ENCODE data around the gene LINGO4.

DNA sequence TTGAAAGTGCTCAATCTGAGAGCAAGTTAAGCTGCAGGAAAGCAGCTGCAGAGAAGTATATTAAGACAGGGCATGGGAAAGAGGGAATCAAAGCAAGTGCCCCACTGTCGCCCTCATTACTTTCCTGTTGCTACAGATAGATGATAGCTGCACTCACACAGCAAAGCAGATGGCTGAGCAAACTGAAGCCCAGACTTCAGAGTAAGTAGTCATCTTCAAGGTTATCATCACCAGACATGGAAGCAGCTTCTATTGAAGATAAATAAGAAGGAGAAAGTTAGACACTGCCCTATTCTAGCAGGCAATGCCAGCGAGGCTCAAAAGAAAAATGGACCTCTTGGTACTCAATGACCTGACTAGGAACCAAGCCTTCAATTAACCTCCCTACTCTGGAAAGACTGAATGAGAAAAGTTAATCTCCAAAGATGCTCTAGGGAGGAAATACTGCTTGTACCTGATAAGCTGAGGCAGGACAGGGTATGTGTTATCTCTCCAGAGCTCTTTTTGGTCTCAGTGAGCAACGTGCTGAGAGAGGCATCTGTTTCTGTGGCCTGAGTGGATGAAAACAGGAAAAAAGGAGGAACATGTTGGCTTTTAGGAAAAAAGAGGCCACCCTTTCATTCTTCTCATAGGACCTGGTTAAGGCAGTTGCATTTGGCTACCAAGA, 30.8 kb downstream of the LINGO4 start:
- TF ChIP-seq, protein P1, sequence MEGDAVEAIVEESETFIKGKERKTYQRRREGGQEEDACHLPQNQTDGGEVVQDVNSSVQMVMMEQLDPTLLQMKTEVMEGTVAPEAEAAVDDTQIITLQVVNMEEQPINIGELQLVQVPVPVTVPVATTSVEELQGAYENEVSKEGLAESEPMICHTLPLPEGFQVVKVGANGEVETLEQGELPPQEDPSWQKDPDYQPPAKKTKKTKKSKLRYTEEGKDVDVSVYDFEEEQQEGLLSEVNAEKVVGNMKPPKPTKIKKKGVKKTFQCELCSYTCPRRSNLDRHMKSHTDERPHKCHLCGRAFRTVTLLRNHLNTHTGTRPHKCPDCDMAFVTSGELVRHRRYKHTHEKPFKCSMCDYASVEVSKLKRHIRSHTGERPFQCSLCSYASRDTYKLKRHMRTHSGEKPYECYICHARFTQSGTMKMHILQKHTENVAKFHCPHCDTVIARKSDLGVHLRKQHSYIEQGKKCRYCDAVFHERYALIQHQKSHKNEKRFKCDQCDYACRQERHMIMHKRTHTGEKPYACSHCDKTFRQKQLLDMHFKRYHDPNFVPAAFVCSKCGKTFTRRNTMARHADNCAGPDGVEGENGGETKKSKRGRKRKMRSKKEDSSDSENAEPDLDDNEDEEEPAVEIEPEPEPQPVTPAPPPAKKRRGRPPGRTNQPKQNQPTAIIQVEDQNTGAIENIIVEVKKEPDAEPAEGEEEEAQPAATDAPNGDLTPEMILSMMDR (conservative IDR thresholded peaks at IDR 0.05), result no peak
- TF ChIP-seq ZFX (IDR thresholded peaks at IDR 0.05), result no peak
